Epithelial cell of proximal tubule (primary cell): Measurements from ENCODE around the gene REXO2. TPM values are rescaled to one million over a fixed set of nuclear protein-coding genes. Genes with fewer than 3 reads are reported as not detected.

Experiments used
- DNase-seq: peaks from one replicate; pipeline ENCODE4 v3.0.0-alpha.2; 2011; ENCODE audit warnings: low read depth
- H3K4me3 ChIP-seq: 2 replicates; pipeline ENCODE4 v1.5.1; 2011; ENCODE audit warnings: low read depth, mild to moderate bottlenecking, low read length
- total RNA-seq: library from RNA; depleted of rRNA; stranded (reverse); fragments of >200 nt; gene quantifications from 2 replicates; pipeline ENCODE4 v1.2.3, GENCODE V29; 2015
- TF ChIP-seq, protein P1 (sequence below): conservative IDR thresholded peaks from 2 replicates; pipeline ENCODE4 v1.5.1; 2012; ENCODE audit warnings: low read depth, mild to moderate bottlenecking, low read length

REXO2 gene
- total RNA-seq, 1 donor from 2014 or later: 206 TPM

DNA sequence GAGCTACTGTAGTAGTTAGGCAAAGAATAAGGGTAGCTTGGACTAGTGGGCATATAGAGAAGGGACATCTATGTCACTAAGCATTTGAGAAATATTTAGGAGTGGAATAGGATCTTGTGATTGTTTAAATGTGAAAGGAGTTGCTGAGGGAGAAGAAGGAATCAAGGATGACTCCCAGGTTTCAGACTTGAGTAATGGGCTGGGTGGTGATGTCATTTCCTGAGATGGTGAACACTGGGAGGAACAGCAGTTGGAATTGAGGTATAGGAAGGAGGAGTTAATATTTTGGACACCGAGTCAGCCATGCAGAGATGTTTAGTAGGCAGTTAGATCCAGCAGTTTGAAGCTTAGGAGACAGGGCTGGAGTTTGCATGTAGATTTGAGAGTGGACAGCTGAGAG, 40.1 kb downstream of the REXO2 start:
- no peak for DNase-seq
- TF ChIP-seq, protein P1, sequence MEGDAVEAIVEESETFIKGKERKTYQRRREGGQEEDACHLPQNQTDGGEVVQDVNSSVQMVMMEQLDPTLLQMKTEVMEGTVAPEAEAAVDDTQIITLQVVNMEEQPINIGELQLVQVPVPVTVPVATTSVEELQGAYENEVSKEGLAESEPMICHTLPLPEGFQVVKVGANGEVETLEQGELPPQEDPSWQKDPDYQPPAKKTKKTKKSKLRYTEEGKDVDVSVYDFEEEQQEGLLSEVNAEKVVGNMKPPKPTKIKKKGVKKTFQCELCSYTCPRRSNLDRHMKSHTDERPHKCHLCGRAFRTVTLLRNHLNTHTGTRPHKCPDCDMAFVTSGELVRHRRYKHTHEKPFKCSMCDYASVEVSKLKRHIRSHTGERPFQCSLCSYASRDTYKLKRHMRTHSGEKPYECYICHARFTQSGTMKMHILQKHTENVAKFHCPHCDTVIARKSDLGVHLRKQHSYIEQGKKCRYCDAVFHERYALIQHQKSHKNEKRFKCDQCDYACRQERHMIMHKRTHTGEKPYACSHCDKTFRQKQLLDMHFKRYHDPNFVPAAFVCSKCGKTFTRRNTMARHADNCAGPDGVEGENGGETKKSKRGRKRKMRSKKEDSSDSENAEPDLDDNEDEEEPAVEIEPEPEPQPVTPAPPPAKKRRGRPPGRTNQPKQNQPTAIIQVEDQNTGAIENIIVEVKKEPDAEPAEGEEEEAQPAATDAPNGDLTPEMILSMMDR: no peak
- H3K4me3 ChIP-seq: no peak overlapping the region

DNA sequence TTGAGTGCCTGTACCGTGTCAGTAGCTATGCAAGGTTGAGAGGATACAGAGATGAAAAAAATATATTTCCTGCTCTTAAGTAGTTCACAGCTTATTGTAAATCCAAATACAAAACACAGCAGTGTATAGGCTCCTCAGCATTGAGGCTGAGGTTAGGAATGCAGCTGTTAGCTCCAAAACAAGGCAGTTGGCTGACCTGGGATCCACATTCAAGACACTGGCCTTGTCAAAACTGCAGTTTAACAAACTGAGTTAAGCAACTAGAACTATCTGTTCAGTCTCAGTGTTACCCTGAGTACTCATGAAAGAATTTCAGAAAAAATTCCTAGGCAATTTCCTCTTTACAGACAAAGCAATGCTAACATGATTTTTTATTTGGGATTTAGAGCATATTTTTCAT, 42.8 kb downstream of the REXO2 start:
- H3K4me3 ChIP-seq: no peak overlapping the region
- no peak for DNase-seq
- TF ChIP-seq, protein P1: no peak

DNA sequence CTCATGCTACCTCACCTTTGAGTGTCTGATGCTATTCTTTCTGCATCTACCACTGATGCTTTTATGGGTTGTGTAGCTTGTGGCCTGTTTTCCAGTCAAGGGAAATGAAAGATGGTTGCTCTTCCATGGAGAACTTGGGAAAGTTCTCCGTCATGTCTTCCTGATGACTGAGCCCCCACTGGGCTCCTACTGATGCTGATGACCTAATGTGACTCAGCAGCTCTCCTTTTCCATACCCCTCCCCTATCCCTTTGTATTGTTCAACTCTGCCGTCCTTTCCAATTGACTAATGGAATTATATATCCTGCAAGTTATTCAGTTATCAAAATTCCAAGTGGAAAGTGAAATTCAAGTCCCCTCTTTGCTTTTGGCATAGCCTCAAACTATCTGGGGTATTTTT, 44.7 kb downstream of the REXO2 start:
- no peak for DNase-seq
- no peak overlapping the region for H3K4me3 ChIP-seq
- TF ChIP-seq, protein P1: no peak

DNA sequence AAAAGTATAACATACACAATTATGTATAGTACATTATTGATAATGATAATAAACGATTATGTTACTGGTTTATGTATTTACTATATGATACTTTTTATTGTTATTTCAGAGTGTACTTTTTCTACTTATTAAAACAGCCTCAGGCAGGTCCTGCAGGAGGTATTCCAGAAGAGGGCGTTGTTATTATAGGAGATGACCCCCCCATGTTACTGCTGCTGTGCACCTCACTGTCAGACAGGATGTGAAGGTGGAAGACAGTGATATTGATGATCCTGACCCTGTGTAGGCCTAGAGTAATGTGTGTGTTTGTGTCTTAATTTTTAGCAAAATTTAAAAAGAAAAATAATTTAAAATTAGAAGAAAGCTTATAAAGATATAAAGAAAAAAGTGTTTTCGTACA, 57.6 kb downstream of the REXO2 start:
- no peak for DNase-seq
- TF ChIP-seq, protein P1: no peak
- no peak overlapping the region for H3K4me3 ChIP-seq

DNA sequence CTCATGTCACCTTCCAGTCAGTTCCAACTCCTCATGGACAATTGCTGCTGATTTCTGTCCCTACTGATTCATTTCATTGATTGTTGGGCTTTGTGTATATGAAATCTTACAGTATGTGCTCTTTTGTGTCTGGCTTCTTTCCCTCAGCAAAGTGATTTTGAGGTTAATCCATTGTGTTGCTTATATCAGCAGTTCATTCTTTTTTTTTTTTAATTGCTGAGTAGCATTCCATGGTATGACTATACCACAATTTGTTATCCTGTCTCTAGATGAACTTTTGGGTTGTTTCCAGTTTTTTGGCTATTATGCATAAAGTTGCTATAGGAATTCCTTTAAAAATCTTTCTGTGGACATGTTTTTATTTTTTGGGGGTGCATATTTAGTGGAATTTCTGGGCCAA, 60.5 kb downstream of the REXO2 start:
- no peak for DNase-seq
- TF ChIP-seq, protein P1: no peak
- no peak overlapping the region for H3K4me3 ChIP-seq

Other genes starting within 250 kb of the REXO2 start
- gene NNMT, start 143.1 kb upstream of the REXO2 start, total RNA-seq: 875 and 1,529 TPM in 2 replicates
- gene C11orf71, start 39.0 kb upstream of the REXO2 start, total RNA-seq: 1.5 and 3.0 TPM in 2 replicates
- gene RBM7, start 38.8 kb upstream of the REXO2 start, total RNA-seq: 15.2 and 26.9 TPM in 2 replicates
- gene NXPE1, start 120.4 kb downstream of the REXO2 start, total RNA-seq: not detected in 2 replicates
- gene NXPE4, start 156.3 kb downstream of the REXO2 start, total RNA-seq: not detected in 2 replicates
- gene NXPE2, start 239.1 kb downstream of the REXO2 start, total RNA-seq: not detected in 2 replicates